ENCODE measurements around the gene ANKRD63.

The ANKRD63 gene

GRCh38 chr15:40235201-40235885 is 47.5 kb downstream of the ANKRD63 start:
- H3K4me3 ChIP-seq (ENCODE audit: control insufficient read depth, low read depth, low read length): no peak overlapping the region
- TF ChIP-seq CTCF (IDR thresholded peaks at IDR 0.05; ENCODE audit: control insufficient read depth, insufficient read depth, low read depth, low read length, missing control alignments): no peak
- DNase-seq (ENCODE audit: low read depth): no peak

GRCh38 chr15:40234783-40235182 is 48.1 kb downstream of the ANKRD63 start:
- no peak for DNase-seq (ENCODE audit: low read depth)
- no peak overlapping the region for H3K4me3 ChIP-seq (ENCODE audit: control insufficient read depth, low read depth, low read length)
- TF ChIP-seq CTCF (IDR thresholded peaks at IDR 0.05; ENCODE audit: control insufficient read depth, insufficient read depth, low read depth, low read length, missing control alignments): no peak

DNA sequence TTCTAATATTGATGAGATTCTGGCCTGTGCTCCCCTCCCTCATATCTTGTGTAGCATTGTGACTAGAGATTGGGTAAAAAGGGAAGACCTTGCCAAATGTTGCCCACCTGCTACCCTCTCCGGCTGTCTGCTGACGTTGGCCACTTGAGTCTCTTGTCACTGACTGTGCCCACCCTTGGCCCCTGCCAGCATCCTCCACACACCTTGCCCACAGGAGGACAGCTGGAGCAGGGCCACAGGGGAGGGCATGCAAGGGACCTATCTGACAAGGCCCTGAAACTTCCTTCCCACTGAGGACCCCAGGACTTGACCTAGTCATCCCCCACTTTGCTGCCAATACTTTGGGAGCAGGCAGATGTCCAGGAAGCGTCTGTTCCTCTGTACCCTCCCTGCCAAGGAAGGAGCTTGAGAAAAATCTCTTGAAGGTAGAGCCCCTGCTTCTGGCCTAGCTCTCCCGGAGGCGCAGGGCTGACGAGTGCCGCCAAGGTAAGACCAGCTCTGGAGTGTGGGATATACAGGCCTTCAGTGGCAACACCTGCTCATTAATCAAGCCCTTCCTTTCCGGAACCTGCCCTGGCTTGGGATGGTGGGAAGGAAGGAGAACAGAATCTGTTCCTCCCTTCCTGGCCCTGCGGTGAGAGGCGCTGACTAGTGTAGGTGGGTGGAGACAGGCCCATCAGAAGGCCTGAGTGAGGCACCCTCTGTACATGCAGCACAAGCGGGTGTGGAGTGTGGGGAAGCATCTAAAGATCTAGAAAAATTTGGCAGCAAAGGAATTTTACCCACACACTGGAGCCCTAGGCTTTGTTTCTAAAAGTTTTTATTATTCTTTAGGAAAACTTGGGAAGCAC is 48.9 kb downstream of the ANKRD63 start:
- no peak for TF ChIP-seq CTCF (IDR thresholded peaks at IDR 0.05; ENCODE audit: control insufficient read depth, insufficient read depth, low read depth, low read length, missing control alignments)
- DNase-seq (ENCODE audit: low read depth): no peak
- no peak overlapping the region for H3K4me3 ChIP-seq (ENCODE audit: control insufficient read depth, low read depth, low read length)

DNA sequence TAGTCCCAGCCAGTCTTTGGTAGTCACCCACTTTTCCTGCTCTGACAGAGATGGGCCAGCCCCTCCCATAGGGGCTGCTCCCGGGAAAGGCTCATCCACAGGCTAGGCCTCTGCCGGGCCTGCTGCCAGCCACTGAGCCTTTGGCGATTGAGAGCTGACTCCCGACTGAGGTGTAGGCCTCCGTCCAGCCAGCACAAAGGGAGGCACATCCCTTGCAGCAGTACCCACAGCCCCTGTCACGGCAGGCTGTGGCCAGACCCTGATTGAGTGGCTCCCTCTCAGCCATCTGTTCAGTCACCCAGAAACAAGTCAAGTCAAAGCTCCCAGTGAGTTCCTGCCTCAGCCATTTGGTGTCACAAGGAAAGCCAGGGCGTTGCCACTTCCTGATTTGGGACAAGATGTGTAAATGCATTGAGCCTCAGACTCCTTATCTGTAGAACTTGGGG is 50.2 kb downstream of the ANKRD63 start:
- no peak for DNase-seq (ENCODE audit: low read depth)
- H3K4me3 ChIP-seq (ENCODE audit: control insufficient read depth, low read depth, low read length): no peak overlapping the region
- no peak for TF ChIP-seq CTCF (IDR thresholded peaks at IDR 0.05; ENCODE audit: control insufficient read depth, insufficient read depth, low read depth, low read length, missing control alignments)

Measured in AG09309 (cell line).